Measurements from ENCODE around the gene TOR1A.
"Not testable (repeated sequence)": the region's sequence is repeated elsewhere in the genome, so short reads cannot be mapped to it uniquely, and the experiment has no call there.

DNA sequence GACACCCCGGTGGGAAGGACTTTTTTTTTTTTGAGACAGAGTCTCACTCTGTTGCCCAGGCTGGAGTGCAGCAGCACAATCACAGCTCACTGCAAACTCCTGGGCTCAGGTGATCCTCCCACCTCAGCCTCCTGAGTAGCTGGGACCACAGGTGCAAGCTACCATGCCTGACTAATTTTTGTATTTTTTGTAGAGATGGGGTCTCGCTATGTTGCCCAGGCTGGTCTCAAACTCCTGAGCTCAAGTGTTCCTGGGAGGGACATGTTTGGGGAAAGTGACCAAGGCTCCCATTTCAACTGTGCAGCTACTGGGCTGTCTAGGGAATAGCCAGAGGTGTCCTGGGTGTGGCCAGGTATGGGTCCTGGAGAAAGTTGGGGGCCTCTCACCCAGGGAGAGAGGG, 27.9 kb downstream of the TOR1A start:
- TF ChIP-seq, protein P1, sequence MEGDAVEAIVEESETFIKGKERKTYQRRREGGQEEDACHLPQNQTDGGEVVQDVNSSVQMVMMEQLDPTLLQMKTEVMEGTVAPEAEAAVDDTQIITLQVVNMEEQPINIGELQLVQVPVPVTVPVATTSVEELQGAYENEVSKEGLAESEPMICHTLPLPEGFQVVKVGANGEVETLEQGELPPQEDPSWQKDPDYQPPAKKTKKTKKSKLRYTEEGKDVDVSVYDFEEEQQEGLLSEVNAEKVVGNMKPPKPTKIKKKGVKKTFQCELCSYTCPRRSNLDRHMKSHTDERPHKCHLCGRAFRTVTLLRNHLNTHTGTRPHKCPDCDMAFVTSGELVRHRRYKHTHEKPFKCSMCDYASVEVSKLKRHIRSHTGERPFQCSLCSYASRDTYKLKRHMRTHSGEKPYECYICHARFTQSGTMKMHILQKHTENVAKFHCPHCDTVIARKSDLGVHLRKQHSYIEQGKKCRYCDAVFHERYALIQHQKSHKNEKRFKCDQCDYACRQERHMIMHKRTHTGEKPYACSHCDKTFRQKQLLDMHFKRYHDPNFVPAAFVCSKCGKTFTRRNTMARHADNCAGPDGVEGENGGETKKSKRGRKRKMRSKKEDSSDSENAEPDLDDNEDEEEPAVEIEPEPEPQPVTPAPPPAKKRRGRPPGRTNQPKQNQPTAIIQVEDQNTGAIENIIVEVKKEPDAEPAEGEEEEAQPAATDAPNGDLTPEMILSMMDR (IDR thresholded peaks at IDR 0.05) = not testable (repeated sequence)
- not testable (repeated sequence) for TF ChIP-seq POLR2A (IDR thresholded peaks at IDR 0.05)

Measured in lower leg skin (tissue), 3 donors.